ENCODE results near the gene FAM180A. TPM values are rescaled to one million over a fixed set of nuclear protein-coding genes. Genes with fewer than 3 reads are reported as not detected.

Gene FAM180A
- polyA plus RNA-seq, 4 donors, result 0.19 TPM; not detected in 3

DNA sequence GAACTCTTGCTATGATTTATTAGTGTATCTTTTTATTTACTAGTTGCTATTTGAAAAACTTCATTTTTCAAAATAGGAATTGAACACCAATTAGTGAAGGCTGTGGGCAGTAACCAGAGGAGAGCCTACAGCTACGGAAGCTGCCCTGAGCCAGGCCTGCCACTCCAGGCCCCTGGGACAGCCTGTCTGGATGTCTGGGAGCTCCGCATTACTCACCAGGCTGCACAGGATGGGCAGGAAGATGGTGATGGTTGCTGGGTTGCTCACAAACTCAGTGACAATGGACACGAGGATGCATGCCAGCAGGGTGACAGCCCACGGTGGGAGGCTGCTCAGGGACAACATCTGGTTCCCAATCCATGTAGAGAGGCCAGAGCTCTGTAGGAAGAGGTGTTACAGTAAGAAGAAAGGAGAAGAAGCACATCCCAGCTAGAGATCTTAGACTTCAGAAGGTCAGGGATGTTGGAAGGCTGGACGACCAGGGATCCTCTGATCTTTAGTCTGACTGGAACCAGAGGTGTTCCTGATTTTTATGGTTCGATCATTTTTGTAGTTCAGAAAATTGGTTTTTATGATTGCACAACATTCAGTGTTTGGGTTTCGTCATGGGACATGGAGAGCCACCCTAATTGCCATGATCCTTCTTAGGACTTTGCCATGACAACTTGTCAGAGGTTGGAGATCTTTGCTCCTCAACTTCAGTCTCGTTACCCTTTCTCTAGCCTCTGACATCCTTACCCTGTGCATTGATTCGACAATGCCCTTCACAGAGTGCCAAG, 63.1 kb downstream of the FAM180A start:
- no peak for DNase-seq (ENCODE audit: low read depth in 4 of 4, low spot score in 2 of 4)

DNA sequence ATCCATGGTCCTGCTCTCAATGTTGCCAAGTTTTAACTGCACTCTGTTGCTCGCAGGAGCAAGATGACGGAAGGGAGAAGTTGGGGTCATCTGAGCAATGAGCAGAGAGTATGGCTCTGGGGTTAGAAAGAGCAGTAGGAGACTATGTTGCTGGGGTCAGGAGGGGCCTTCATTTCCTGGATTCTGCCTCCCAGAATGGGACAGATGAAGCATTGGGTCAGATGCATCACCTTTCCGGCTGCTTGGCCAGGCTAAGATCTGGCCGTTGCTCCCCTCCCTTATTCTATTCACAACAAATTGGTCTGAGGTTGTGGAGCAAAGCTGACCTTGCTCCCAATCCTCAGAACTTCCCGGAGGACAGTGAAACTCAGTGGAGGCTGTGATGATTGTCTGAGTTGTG, 63.9 kb downstream of the FAM180A start:
- no peak for DNase-seq (ENCODE audit: low read depth in 4 of 4, low spot score in 2 of 4)

DNA sequence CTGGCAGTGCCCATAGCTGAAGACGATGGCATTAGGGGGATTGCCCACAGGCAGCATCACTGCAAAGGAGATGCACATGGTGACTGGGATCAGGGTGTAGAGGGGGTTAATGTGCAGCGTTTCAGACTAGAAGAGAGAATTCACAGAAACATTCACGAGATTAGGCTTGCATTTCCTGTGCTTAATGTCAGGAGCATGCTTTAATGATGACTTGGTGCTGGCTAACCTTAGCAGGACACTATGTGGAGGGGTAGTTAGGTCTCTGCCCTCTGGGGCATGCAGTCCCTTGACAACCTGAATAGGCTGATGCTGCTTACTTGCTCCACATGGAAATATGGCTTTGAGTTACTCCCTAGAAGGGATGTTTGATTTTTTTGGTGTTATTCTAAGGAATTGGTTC, 64.5 kb downstream of the FAM180A start:
- DNase-seq (ENCODE audit: low read depth in 4 of 4, low spot score in 2 of 4), result no peak

DNA sequence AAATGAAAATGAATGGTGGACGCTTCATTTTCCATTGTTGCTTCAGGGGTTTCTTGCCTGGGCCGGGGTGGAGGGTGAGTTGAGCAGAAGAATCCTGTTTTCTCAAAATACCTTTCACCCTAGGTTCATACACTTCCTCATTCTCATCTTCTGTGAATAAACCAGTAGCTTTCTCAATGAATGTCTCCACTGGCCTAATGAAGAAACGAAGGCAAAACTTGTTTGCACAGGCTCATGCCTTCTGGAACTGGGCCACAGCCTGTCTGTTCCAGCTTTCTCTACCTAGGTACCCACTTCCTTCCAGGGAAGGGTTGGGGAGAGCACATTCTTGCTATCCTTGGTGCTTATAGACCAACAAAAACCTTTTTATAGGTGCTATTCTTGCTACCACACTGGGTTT, 65.0 kb downstream of the FAM180A start:
- no peak for DNase-seq (ENCODE audit: low read depth in 4 of 4, low spot score in 2 of 4)

DNA sequence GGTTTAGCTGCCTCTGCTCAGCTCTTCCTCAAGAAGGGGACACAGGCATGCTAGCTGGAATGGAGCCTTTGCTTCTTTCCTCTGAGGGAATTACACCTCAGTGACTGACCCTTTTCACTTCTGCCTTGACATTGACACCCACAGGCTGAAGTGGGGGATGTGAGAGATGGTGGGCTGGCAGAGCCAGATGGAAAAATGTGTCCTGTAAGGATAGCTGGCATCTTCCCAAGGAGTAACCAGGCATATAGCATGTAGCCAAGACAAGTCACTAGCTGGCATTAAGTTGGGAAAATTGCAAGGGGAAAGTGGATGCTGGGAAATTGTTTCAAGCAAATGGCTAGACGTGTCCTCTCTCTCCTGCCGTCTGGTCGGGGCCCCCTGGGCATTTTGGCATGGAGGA, 66.4 kb downstream of the FAM180A start:
- no peak for DNase-seq (ENCODE audit: low read depth in 4 of 4, low spot score in 2 of 4)

DNA sequence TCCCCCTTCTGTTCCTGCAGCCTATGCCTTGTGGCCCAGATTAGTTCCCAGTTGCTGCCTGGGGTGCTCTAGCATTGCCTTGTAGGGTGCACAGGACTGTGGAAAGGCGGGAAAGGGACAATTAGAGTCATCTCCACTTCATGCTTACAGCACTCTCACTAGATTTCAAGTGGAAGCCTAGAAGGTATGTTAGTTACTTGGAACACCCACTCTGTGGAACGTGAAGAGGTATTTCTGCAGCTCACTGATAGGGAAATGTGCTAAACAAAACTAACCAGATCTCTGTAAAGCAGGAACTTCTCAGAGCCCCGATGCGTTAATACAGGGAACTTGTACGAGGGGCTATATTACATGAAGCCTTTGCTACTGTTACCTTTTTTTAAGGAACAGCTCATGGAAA, 66.9 kb downstream of the FAM180A start:
- DNase-seq (ENCODE audit: low read depth in 4 of 4, low spot score in 2 of 4), result no peak

Other genes with a start within 250 kb of the FAM180A start
- 10 to 100 TPM; 29.2 to 35.7 (median 33.9) TPM for gene CNOT4, start 238.7 kb downstream of the FAM180A start, polyA plus RNA-seq (ENCODE audit: insufficient read length in 4 of 4)
- 10 to 100 TPM; 66.7 to 79.4 (median 69.6) TPM for gene NUP205, start 190.9 kb downstream of the FAM180A start, polyA plus RNA-seq (ENCODE audit: insufficient read length in 4 of 4)
- 10 to 100 TPM; 75.5 to 92.1 (median 82.1) TPM for gene STMP1, start 86.3 kb downstream of the FAM180A start, polyA plus RNA-seq (ENCODE audit: insufficient read length in 4 of 4)
- gene SLC13A4, start 20.6 kb downstream of the FAM180A start, polyA plus RNA-seq (ENCODE audit: insufficient read length in 4 of 4), result 1 to 10 TPM in 3 of 4 donors, under 1 TPM in 1; 0.71 to 7.2 (median 3.6) TPM
- gene MTPN, start 228.5 kb upstream of the FAM180A start, polyA plus RNA-seq (ENCODE audit: insufficient read length in 4 of 4), result 100 to 1,000 TPM; 144 to 162 (median 154) TPM

Measured in left renal cortex interstitium (tissue), 4 donors.